ENCODE measurements around the gene PTGFRN.
A peak's percentile ranks its signal among the peaks of the same experiment; 100 is the strongest.
"Not testable (repeated sequence)": the region's sequence is repeated elsewhere in the genome, so short reads cannot be mapped to it uniquely, and the experiment has no call there.

The PTGFRN gene

DNA sequence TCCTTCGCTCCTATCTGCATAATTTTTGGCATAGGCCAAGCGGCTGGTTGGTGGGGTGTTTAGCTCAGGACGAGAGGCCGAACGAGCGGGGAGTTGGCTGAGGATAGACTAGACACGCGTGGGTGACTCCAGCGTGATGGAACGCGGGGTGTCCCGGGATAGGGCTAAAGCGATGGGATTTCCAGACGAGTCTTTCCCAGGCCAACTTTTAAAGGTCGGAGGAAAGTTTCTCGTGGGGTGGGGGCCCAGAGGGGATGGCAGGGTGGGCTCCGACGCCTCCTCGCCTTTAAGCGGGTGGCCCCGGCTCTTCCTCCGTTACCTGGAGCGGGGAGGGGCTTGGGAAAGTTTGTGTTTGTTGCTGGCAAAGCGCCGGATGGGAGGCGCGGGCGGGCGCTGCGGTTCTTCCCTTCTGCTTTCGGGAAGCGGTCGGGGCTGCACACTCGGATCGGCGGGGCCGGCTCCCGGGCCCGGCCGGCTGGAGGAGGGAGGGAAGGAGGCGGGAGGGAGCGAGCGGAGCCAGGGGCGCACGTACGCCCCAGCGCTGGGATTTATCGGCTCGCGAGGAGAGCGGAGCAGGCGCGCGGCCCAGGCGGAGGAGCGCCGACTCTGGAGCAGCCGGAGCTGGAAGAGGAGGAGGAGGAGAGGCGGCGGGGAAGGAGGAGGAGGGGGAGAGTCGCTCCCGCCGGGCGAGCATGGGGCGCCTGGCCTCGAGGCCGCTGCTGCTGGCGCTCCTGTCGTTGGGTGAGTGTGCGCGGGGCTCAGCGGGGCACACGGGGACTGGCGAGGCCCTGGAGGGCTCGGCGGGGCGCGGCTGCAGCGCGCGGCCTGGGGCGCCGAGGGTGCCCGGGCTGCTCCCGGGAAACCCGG, at the start of gene PTGFRN:
TSS of gene PTGFRN (plus strand) at position 405 of the 867 bp plus-strand sequence. CDS start at position 693, 288 bp downstream.
- H3K4me3 ChIP-seq (ENCODE audit: low read depth, low read length) = peak within 1 kb of the TSS; percentile 60

DNA sequence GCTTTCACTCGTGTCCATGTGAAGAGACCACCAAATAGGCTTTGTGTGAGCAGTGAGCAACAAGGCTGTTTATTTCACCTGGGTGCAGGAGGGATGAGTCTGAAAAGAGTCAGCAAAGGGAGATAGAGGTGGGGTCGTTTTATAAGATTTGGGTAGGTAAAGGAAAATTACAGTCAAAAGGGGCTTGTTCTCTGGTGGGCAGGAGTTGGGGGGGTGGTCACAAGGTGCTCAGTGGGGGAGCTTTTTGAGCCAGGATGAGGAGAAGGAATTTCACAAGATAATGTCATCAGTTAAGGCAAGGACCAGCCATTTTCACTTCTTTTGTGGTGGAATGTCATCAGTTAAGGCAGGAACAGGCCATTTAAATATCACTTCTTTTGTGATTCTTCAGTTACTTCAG, 49.5 kb upstream of the PTGFRN start:
- H3K4me3 ChIP-seq (ENCODE audit: low read depth, low read length) = not testable (repeated sequence)

DNA sequence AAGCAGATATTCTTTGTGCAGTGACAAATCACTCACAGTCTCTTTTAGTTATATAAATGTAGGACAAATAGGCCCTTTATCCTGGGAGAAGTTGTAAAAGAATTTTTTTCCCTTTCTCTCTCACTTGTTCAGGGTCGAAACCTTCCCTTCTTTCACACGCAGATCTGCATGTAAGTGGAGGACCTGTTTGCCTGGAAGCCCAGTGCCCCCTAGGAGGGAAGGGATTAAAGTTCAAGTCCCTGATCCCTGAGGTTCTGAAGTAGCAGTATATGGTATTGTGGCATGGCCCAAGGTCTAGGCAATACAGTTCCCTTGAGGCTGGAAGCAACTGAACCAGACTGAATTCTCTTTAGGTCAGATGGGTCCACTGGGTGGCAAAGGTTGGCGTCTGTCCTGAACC, 48.6 kb upstream of the PTGFRN start:
- no peak overlapping the region for H3K4me3 ChIP-seq (ENCODE audit: low read depth, low read length)

DNA sequence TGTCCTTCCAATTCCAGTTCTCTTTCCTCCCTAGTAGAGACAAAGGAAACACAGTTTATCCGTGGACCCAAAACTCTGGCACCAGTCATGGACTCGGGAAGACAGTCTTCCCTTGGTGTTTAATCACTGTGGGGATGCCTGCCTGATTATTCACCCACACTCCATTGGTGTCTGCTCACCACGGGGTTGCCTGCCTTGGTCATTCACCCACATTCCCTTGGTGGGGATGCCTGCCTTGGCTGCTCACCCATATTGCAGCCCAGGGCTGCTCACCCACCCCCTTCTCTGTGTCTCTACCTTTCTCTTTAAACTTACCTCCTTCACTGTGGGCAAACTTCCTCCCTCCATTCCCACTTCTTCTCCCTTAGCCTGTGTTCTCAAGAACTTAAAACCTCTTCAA, 46.7 kb upstream of the PTGFRN start:
- not testable (repeated sequence) for H3K4me3 ChIP-seq (ENCODE audit: low read depth, low read length)

DNA sequence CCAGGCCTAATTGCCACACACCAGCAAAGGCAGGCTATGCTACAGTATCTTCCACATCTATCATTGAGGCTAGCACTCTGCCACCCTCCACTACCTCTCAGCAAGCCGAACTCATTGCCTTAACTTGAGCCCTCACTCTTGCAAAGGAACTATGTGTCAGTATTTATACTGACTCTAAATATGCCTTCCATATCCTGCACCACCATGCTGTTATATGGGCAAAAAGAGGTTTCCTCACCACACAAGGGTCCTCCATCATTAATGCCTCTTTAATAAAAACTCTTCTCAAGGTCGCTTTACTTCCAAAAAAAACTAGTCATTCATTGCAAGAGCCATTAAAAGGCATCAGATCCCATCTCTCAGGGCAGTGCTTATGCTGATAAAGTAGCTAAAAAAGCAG, 43.2 kb upstream of the PTGFRN start:
- H3K4me3 ChIP-seq (ENCODE audit: low read depth, low read length) = not testable (repeated sequence)

DNA sequence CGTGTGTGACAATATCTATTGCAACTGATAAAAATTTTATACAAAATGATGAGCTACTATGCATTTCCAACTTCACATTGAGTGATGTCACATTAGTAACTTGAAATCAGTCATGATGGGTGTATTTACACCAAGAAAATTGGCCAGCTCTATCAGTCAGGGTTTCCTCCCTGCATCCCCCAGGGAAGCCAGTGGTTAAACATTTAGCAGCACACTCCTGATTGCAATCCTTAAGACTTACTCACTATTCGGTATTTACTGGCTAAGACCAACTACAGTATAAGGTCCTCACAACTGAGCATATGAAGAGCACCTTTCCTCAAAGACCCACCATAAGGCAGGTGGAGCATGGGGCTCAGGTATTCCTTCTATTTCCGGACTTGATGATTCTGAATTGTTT, 41.3 kb upstream of the PTGFRN start:
- no peak overlapping the region for H3K4me3 ChIP-seq (ENCODE audit: low read depth, low read length)

DNA sequence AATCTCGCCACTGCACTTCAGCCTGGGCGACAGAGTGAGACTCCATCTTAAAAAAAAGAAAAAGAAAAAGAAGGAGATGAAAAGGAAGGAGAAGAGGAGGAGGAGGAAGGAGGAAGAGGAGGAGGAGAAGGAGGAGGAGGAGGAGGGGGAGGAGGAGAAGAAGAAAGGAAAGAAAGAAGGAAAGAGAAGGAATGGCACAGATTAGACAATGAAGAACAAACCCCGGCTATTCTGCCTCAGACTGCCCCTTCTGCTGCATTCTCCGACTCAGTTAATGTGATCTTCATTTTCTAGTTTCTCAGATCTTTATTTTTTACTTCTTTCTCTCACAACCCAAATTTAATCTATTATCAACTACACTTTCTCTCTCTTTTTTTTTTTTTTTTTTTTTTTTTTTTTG, 40.1 kb upstream of the PTGFRN start:
- H3K4me3 ChIP-seq (ENCODE audit: low read depth, low read length) = no peak overlapping the region

DNA sequence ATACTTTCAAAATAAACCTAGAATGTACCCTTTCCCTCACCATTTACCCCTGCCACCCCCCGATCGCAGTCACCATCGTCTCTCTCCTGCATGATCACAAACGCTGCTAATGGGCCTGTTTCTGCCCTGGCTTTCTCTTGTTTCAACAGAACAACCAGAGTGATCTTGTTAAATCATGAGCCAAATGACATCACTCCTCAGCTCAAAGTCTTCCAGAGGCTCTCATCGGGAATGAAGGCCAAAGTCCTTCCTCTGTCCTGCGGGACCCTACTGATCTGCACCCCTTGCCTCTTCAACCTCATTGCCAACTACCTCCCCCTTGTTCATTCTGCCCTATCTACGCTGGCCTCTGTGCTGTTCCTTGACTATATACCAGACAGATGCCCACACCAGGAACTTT, 39.4 kb upstream of the PTGFRN start:
- H3K4me3 ChIP-seq (ENCODE audit: low read depth, low read length) = no peak overlapping the region

DNA sequence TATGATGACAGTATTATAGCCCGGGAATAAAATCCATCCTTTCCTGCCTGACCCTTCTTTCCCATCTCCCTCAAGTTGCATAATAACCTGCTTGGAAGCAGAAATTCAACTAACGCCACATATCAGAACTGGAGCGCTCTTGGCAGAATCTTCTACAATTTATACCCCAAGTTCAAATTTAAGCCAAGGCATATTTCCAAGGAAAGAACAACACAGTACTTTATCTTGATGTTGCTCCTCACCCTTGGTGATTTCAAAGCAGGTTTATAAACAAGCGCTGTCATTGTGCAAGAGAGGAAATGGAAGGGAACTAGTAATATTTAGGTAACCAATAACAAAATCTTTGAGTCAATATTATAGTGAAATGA, 38.0 kb upstream of the PTGFRN start:
- no peak overlapping the region for H3K4me3 ChIP-seq (ENCODE audit: low read depth, low read length)

DNA sequence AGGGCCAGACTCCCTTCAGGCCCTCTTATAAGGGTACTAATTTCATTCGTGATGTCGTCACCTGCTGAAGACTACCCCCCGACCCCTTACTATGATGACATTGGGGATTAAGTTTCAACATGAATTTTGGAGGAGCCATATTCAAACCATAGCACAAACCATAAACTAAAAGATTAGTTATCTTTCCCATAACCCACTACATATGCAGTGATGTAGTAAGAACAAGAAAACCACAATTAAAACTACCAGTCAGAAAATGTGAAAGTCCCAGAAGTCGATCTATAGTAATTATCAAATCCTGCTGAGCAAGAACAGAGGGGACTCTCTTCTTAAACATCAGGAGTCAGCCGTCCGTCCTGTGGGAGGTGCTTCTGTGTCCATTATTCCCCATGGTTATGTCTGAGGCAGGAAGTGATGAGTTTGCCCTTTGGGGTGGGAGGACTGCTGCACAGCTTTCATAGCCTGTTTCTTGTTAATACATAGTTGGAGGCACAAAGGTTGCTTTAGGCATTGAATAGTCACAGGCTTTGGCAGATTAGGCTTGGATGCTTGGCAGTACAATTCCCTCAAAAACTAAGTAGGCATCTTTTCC, 35.9 kb upstream of the PTGFRN start:
- H3K4me3 ChIP-seq (ENCODE audit: low read depth, low read length) = no peak overlapping the region

DNA sequence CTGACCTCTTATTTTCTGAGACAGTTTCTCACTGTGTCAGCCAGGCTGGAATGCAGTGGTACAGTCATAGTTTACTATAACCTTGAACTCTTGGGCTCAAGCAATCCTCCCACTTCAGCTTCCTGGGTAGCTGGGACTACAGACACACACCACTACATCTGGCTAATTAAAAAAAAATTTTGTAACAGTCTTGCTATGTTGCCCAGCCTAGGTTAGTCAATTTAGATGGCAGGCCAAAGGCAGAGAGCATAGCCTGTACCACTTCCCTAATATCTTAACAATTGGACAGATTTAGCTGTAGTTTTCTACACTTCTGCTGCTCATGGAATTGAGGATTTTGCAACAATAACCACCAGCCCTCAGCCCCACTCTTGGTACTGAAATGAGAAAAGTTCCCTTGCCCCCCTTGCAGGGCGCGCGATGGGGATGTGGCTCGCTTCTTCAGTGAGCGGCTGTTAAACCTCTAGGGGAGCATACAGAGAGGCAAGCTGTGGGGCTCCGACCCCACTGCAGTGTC, 34.9 kb upstream of the PTGFRN start:
- no peak overlapping the region for H3K4me3 ChIP-seq (ENCODE audit: low read depth, low read length)

DNA sequence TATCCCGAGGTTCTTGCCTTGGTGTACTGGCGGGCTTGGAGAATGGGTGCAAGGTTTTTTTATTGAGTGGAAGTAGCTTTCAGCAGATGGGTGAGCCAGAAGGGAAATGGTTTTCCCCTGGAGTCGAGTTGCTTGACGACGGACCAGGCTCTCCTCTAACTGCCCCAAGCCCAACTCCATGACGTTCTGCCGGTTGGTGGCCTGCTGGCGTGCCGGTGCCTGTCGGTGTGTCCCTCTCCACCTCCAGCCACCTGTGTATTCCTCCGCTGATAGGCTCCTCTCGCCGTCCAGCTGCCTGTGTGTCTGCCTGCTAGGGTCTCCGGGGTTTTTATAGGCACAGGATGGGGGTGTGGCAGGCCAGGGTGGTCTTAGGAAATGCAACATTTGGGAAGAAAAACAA, 34.3 kb upstream of the PTGFRN start:
- H3K4me3 ChIP-seq (ENCODE audit: low read depth, low read length) = no peak overlapping the region

DNA sequence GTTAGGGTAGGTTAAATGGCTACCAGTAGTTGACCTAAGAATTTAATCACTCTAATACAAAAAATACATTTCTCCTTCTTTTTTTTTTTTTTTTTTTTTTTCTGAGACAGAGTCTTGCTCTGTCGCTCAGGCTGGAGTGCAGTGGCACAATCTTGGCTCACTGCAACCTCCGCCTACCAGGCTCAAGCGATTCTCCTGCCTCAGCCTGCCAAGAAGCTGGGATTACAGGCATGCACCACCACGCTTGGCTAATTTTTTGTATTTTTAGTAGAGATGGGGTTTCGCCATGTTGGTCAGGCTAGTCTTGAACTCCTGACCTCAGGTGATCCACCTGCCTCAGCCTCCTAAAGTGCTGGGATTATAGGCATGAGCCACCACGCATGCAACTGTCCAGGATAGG, 33.8 kb upstream of the PTGFRN start:
- H3K4me3 ChIP-seq (ENCODE audit: low read depth, low read length) = not testable (repeated sequence)

DNA sequence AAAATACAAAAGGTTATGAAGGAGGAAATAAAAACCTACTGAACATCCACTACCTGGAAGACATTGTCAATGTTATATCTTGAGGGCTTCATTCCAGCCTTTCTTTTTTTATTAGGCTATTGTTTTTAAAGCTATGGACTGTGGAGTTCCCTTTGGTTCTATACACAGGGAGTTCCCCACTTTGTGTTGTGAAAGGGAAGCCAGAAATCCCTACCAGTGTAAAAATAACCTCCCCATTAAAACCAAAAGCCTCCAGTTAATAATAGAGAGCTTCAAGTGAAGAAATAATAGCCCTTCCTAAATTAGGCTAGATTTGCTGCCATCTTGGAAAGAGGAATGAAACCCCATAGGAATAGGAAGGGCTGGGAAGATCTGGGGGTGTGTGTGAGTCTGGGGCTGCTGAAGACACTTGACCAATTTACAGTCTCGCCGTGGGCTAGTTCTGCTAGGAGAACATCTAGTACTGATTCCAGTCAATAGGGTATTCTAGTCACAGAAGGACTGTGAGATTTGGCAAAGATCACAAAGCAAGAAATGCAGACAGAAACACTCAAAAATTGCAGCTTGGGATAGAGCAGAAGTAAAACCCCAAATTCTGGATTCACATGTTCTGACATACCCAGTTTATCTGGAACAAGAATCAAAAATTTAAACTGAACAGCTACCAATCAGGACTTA, 32.4 kb upstream of the PTGFRN start:
- H3K4me3 ChIP-seq (ENCODE audit: low read depth, low read length) = no peak overlapping the region

DNA sequence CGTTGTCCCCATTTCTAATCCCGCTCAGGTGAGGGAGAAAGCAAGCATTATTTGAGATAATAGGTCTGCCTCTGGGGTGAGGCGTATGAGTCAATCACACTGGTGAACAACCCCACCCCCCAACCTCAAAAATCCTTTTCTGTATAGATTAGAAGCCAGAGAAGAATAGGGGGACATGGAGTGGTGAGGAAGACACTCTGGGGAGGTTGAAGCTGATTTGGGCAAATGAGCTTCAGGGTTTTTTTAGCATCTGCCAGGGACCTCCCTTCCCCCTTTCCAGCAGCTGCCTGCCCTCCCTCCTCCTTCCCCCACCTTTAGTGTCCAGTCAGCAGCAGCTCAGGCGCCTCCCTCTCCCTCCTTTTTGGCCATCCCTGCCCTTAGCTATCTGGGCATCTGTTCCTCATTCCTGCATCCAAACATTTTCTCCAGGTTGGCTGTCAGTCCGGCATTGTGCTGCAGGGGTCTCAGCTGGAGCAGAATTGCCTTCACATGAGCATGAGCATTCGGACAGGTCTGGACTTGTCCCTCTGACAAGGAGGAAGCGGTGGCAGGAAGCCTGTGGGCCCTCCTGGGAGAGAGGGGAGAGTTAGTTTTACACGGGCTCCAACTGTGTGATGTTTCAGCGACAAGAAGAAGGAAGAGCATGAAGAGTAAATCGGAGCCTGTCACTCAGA, 30.8 kb upstream of the PTGFRN start:
- no peak overlapping the region for H3K4me3 ChIP-seq (ENCODE audit: low read depth, low read length)

DNA sequence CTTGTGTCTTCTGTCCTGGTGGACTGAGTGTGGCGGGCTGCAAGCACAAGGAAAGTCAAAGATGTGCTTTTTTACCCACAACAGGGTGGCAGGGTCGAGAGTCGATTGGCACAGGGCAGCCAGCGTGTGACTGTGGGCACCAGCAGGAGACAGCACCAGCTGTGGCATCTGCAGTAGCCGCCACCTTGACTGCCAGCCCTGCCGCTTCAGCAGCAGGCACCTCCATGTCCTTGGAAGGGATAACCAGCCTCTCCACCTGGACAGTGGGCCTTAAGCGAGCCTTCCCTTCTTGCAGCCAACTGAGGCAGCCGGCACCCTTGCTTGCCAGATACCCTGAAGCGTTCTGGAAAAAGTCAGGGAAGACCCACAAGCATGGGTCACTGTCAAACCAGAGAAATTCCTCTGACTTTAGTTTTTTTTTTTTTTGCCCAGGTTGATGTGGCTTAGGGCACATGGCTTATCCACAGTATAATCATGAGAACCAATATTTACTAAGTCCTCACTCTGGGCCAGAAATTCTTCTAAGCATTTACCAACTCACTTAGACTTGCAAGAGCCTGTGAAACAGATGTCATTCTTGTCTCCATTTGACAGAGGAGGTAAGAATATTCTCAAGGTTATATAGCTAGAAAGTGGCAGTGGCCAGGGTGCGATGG, 30.1 kb upstream of the PTGFRN start:
- no peak overlapping the region for H3K4me3 ChIP-seq (ENCODE audit: low read depth, low read length)

DNA sequence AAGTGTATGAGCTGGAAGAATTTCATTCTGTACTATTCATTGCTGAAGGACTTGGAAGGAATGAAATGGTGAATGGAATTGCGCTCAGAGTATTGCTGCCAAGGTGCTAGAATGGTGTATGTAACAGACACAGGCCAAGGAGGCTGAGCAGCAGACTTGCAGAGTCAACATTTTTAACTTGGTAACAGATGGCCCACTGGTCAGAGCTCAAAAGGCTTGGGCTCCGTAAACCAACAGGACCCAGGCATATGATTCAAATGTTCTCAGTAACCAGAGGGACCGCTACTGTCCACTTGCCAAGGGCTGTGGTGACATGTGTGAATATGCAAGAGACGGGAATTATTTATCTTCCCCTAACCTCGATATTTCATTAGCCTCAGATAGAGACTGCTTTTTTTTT, 28.8 kb upstream of the PTGFRN start:
- no peak overlapping the region for H3K4me3 ChIP-seq (ENCODE audit: low read depth, low read length)

DNA sequence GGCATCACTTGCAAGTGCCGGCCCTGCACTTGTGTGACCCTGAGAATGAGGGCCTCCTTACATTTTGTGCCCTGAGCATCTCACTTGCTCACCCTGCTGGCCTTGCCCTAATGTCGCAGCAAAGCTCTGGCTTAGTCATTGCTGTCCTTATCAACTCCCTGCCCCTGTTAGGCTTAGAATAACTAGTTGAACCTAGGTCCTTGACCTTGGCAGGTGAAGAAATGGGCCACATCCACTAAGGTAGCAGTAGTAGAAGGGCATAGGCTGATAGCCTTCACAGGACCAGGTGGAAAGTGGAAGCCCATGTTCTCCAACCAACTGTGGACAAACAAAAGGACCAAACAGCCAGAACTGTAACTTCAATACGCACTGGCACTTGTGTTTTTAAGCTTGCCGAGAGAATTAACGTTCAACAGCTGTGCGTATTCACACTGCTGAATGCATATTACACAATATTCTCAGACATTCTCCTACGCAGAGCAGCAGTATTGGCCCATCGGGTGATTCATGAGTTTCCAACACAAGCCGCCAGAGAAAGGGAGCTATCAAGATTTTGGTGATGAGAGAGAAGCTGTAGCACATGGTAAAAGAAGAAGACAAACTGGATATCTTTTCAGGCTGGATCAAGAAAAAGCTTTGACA, 27.7 kb upstream of the PTGFRN start:
- H3K4me3 ChIP-seq (ENCODE audit: low read depth, low read length) = no peak overlapping the region

DNA sequence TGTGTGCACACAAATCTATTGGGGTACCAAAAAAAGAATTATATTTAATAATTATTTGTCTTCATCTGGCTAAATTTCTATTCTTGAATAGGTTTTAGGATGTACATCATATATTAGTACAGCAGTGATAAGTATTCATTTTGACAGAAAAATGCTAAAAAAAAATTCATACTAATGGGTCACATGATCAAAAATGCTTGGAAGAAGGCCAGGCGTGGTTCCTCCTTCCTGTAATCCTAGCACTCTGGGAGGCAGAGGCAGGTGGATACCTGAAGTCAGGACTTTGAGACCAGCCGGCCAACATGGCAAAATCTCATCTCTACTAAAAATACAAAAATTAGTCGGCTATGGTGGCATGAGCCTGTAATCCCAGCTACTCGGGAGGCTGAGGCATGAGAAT, 26.9 kb upstream of the PTGFRN start:
- H3K4me3 ChIP-seq (ENCODE audit: low read depth, low read length) = no peak overlapping the region

DNA sequence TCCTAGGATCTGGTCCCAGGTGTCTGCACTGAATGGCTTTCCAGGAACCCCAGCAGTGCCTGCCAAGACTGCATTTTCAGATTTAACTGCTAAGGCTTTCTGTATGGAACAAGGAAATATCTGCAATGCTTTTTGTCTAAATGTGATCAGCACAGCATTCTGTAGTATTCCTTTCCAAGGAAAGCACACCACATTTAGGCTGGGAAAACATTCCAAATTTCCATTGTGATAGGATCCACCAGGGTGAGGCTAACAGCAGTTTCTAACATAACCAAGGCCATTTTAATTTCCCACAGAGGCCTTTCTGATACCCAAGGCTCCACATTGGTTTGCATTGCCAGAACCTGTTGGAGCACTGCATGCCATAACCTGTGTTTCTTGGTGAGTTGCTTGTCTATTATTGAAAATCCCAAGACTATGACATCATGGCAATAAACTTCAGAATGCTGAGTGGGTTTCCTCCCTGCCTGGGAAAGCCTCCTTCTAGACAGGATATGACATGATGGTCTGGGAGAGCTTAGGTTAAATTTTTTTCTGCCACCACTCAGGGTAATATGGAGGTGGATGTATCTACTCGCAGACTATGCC, 23.3 kb upstream of the PTGFRN start:
- no peak overlapping the region for H3K4me3 ChIP-seq (ENCODE audit: low read depth, low read length)
